BE2C (cell line): ENCODE data around the gene PLIN1.
"Not testable (repeated sequence)": the region's sequence is repeated elsewhere in the genome, so short reads cannot be mapped to it uniquely, and the experiment has no call there.

Experiments used
- DNase-seq: peaks from one replicate; pipeline ENCODE4 v3.0.0-alpha.2; 2020
- H3K27me3 ChIP-seq: fragments of 250-450 bp; sonication (Bioruptor Pico); 2 replicates; pipeline ENCODE4 v1.5.1; 2020; ENCODE audit warnings: mild to moderate bottlenecking
- H3K36me3 ChIP-seq: fragments of 250-450 bp; sonication (Bioruptor Pico); 2 replicates; pipeline ENCODE4 v1.5.1; 2020; ENCODE audit warnings: mild to moderate bottlenecking
- H3K4me1 ChIP-seq: fragments of 250-450 bp; sonication (Bioruptor Pico); 2 replicates; pipeline ENCODE4 v1.5.1; 2020
- H3K4me3 ChIP-seq: 2 replicates; pipeline ENCODE4 v1.5.1; 2011; ENCODE audit warnings: low read depth, low read length
- H3K9me3 ChIP-seq: fragments of 250-450 bp; sonication (Bioruptor Pico); 2 replicates; pipeline ENCODE4 v1.5.1; 2020
- CTCF ChIP-seq: IDR thresholded peaks from 2 replicates; pipeline ENCODE4 v1.5.1; 2012; ENCODE audit warnings: mild to moderate bottlenecking, low read depth, low read length

PLIN1 gene

GRCh38 chr15:89707577-89707976 lies 28.4 kb upstream of the PLIN1 start:
- DNase-seq, result no peak
- no peak for TF ChIP-seq CTCF
- H3K4me3 ChIP-seq, result no peak overlapping the region
- no peaks in the 10 kb centered on the region for H3K9me3 ChIP-seq
- no peaks in the 10 kb centered on the region for H3K4me1 ChIP-seq
- no peaks in the 10 kb centered on the region; the same call in 1 of the 2 replicates for H3K27me3 ChIP-seq
- H3K36me3 ChIP-seq, result no peaks in the 10 kb centered on the region

DNA sequence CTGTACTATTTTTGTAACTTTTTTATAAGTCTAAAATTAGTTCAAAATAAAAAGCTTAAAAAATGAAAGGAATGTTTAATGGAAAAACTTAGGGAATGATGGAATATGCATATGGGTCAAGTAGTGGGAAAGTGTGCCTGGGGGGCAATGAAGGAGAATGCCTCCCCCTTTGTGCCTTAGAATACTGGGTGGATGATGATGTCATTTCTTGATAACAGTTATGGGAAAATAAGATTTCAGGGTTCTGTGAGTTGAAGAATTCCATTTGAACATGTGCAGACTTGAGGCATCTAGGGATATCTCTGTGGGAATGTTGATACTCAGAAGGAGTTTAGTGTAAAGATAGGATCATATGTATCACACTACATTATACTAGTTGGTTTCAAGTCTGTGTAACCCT lies 25.2 kb upstream of the PLIN1 start:
- Histone ChIP-seq H3K36me3 (no peaks in the 10 kb centered on the region), H3K9me3 (no peaks in the 10 kb centered on the region), H3K4me1 (no peaks in the 10 kb centered on the region), H3K4me3 (no peak overlapping the region), H3K27me3 (peaks cover 7% of the 10 kb centered on the region; the same call in 1 of the 2 replicates)
- DNase-seq, result no peak
- TF ChIP-seq CTCF, result no peak

- Histone ChIP-seq H3K4me3 (no peak overlapping the region), H3K4me1 (no peaks in the 10 kb centered on the region), H3K27me3 (peaks cover 15% of the 10 kb centered on the region), H3K9me3 (no peaks in the 10 kb centered on the region), H3K36me3 (no peaks in the 10 kb centered on the region)
- no peak for TF ChIP-seq CTCF
- DNase-seq, result no peak
These were observed 16.0 kb upstream of the PLIN1 start for GRCh38 chr15:89695198-89695597.

- TF ChIP-seq CTCF, result no peak
- Histone ChIP-seq H3K9me3 (no peaks in the 10 kb centered on the region), H3K36me3 (no peaks in the 10 kb centered on the region), H3K27me3 (peaks cover 8% of the 10 kb centered on the region), H3K4me1 (no peaks in the 10 kb centered on the region), H3K4me3 (no peak overlapping the region)
- no peak for DNase-seq
These were observed 14.5 kb upstream of the PLIN1 start for GRCh38 chr15:89693696-89694095.

DNA sequence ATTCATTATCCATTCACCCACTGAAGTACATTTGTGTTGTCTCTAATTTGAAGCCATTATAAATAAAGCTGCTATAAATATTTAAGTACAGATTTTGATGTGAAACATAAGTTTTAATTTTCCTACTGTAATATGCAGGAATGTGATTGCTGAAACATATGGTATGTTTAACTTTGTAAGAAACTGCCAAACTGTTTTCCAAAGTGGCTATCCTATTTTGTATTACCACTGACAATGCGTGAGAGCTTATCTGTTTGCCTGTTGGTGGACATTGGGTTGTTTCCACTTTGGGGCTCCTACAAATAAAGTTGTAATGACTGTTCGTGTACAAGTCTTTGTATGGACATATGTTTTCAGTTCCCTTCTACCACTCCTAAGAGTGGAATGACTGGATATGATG lies 13.9 kb upstream of the PLIN1 start:
- TF ChIP-seq CTCF, result no peak
- no peaks in the 10 kb centered on the region for H3K36me3 ChIP-seq
- DNase-seq, result no peak

DNA sequence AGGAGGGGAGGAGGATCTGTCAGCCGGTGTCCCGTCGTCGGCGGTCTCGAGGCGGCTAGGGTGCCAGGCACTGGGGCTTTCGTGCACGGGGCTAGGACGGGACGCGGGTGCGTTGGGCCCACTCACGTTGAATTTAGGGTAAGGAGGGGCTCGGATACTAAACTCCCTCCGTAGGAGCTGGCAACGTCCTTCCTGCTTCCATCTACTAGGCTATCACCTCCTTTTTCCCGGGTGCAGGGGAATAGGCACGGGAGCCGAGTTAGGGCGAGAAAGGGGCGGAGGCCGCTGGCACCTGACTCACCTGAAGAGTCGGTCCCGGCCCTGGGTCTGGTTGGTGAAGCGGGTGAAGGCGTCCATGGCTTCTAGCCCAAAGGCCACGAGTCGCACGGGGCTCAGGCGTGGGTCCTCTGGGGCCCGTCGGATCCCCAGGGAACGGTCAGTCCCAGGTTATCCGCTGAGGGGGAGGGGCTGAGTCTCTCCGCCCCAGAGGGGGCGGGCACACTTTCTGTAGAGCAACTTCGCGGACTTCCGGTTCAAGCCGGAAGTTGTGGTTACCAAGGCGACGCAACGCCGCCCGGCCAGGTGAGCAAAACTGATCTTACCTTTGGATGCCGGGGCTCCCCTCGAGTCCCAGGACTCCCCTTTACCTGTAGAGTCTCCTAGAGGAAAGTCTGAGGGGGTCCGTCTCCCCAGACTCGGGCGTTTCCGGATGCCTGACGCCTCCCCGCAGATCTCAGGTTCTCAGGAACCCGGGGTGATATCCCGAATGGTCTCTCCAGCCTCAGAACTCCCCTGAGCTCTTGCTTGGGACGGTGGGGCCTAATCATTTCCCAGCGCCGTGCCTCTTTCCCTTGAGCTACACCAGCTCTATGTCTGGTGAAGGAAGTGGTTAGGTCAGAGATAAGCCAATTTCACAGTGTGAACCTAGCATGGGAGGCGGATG lies 11.4 kb upstream of the PLIN1 start, which contains the start of the genes PEX11A and WDR93:
Gene PEX11A, minus strand, starts transcription at position 479 of the 943 bp plus-strand sequence. Its CDS starts 122 bp downstream, at position 357.
Gene WDR93, plus strand, starts transcription at position 536 of the 943 bp plus-strand sequence. CDS start 10,936 bp downstream, outside the sequence.
- Histone ChIP-seq H3K4me1 (peaks cover 2% of the 10 kb centered on the region; the same call in 1 of the 2 replicates), H3K36me3 (no peaks in the 10 kb centered on the region; the same call in 1 of the 2 replicates), H3K4me3 (peak within 1 kb of the TSS; percentile 96), H3K27me3 (peaks cover 8% of the 10 kb centered on the region), H3K9me3 (no peaks in the 10 kb centered on the region)
- DNase-seq, result peak; percentile 80
- TF ChIP-seq CTCF, result no peak

More for the DNA sequence above, 13.9 kb upstream of the PLIN1 start:
- Histone ChIP-seq H3K27me3 (peaks cover 8% of the 10 kb centered on the region), H3K4me3 (no peak overlapping the region), H3K9me3 (no peaks in the 10 kb centered on the region), H3K4me1 (no peaks in the 10 kb centered on the region)

DNA sequence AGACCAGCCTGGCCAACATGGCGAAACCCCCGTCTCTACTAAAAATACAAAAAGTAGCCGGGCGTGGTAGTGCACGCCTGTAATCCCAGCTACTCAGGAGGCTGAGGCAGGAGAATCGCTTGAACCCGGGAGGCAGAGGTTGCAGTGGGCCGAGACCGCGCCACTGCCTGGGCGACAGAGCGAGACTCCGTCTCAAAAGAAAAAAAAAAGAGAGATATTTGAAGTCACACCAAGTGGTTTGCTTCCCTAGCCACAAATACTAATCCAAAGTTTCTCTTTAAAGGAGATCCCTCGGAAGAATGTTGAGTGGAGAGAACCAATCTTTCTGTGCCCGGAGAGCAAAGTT lies 10.7 kb upstream of the PLIN1 start:
- H3K4me3 ChIP-seq, result peak overlapping the region; percentile 96
- not testable (repeated sequence) for H3K9me3 ChIP-seq, H3K36me3 ChIP-seq, H3K27me3 ChIP-seq, DNase-seq, H3K4me1 ChIP-seq
